Fibroblast of villous mesenchyme (primary cell): ENCODE measurements around the gene PTPRN. TPM values are rescaled to one million over a fixed set of nuclear protein-coding genes. Genes with fewer than 3 reads are reported as not detected.
A peak's percentile ranks its signal among the peaks of the same experiment; 100 is the strongest.

Source experiments
- DNase-seq: peaks from one replicate; pipeline ENCODE4 v3.0.0-alpha.2; 2010; ENCODE audit warnings: low read depth
- H3K4me3 ChIP-seq: 2 replicates; pipeline ENCODE4 v1.5.1; 2011; ENCODE audit warnings: low read depth, mild to moderate bottlenecking, low read length
- CTCF ChIP-seq: IDR thresholded peaks from 2 replicates; pipeline ENCODE4 v1.5.1; 2012; ENCODE audit warnings: low read depth, mild to moderate bottlenecking, low read length; ENCODE audit not compliant: insufficient read depth
- small RNA-seq: library from RNA; depleted of rRNA; stranded (forward); fragments of <200 nt; gene quantifications from one replicate; pipeline ENCODE3, GENCODE V24; 2012
- total RNA-seq: library from RNA; depleted of rRNA; stranded (reverse); fragments of >200 nt; gene quantifications from 2 replicates; pipeline ENCODE4 v1.2.3, GENCODE V29; 2012

The PTPRN gene
- total RNA-seq, 1 donor = 0.86 TPM

GRCh38 chr2:219246559-219246958, 62.6 kb downstream of the PTPRN start:
- TF ChIP-seq CTCF = no peak
- no peak overlapping the region for H3K4me3 ChIP-seq
- no peak for DNase-seq

GRCh38 chr2:219245899-219246230, 63.3 kb downstream of the PTPRN start:
- no peak for DNase-seq
- peak overlapping the region; percentile 85 for H3K4me3 ChIP-seq
- TF ChIP-seq CTCF = no peak

- H3K4me3 ChIP-seq = peak within 1 kb of the TSS; percentile 85
- no peak for TF ChIP-seq CTCF
- DNase-seq = peak; percentile 93
These were observed 63.9 kb downstream of the PTPRN start, which contains the start of the genes GLB1L and STK16 for GRCh38 chr2:219245148-219245898. Gene GLB1L, minus strand, starts transcription at chr2:219245444. Its CDS starts 1,871 bp downstream, at chr2:219243573. Gene STK16, plus strand, starts transcription at chr2:219245479. Its CDS starts 521 bp downstream, at chr2:219246000.

- H3K4me3 ChIP-seq = peak overlapping the region; percentile 85
- DNase-seq = no peak
- no peak for TF ChIP-seq CTCF
These were observed 64.4 kb downstream of the PTPRN start for GRCh38 chr2:219244789-219245147.

- peak overlapping the region; percentile 53 for H3K4me3 ChIP-seq
- DNase-seq = peak; percentile 54
- TF ChIP-seq CTCF = no peak
These were observed 65.9 kb downstream of the PTPRN start for GRCh38 chr2:219243291-219243761.

Small RNA genes lying within 50 kb of the gene (small RNA-seq; reads per million reads assigned to genes)
- gene AC053503.3 = not detected
- not detected for gene MIR153-1

Other genes with a start within 250 kb of the PTPRN start
- gene IHH, start 248.5 kb downstream of the PTPRN start, total RNA-seq = not detected in 2 replicates
- gene NHEJ1, start 148.6 kb downstream of the PTPRN start, total RNA-seq = 21.9 and 24.2 TPM in 2 replicates
- gene SLC23A3, start 139.4 kb downstream of the PTPRN start, total RNA-seq = 0.64 and 0.86 TPM in 2 replicates
- 17.7 and 19.6 TPM in 2 replicates for gene CNPPD1, start 132.5 kb downstream of the PTPRN start, total RNA-seq
- gene RETREG2, start 131.1 kb downstream of the PTPRN start, total RNA-seq = 57.4 and 62.5 TPM in 2 replicates
- gene ZFAND2B, start 102.6 kb downstream of the PTPRN start, total RNA-seq = 25.5 and 29.3 TPM in 2 replicates
- 17.7 and 31.1 TPM in 2 replicates for gene ABCB6, start 90.4 kb downstream of the PTPRN start, total RNA-seq
- 36.7 and 38.4 TPM in 2 replicates for gene ATG9A, start 79.8 kb downstream of the PTPRN start, total RNA-seq
- gene ANKZF1, start 79.6 kb downstream of the PTPRN start, total RNA-seq = 22.0 and 22.9 TPM in 2 replicates
- 11.0 and 15.5 TPM in 2 replicates for gene GLB1L, start 64.0 kb downstream of the PTPRN start, total RNA-seq
- 22.9 and 23.2 TPM in 2 replicates for gene STK16, start 63.9 kb downstream of the PTPRN start, total RNA-seq
- not detected in 2 replicates for gene TUBA4B, start 56.2 kb downstream of the PTPRN start, total RNA-seq
- 6.1 and 27.6 TPM in 2 replicates for gene TUBA4A, start 55.5 kb downstream of the PTPRN start, total RNA-seq
- 29.6 and 33.7 TPM in 2 replicates for gene DNAJB2, start 30.0 kb downstream of the PTPRN start, total RNA-seq
- gene RESP18, start 23.3 kb upstream of the PTPRN start, total RNA-seq = not detected in 2 replicates
- gene DNPEP, start 78.5 kb upstream of the PTPRN start, total RNA-seq = 64.8 and 65.7 TPM in 2 replicates
- 20.7 and 35.8 TPM in 2 replicates for gene DES, start 109.0 kb upstream of the PTPRN start, total RNA-seq
- gene SPEG, start 125.4 kb upstream of the PTPRN start, total RNA-seq = 46.7 and 48.8 TPM in 2 replicates
- 60.9 and 65.1 TPM in 2 replicates for gene GMPPA, start 189.5 kb upstream of the PTPRN start, total RNA-seq
- under 0.01 TPM in 1 of 2 replicates, not detected in the other for gene ASIC4, start 205.1 kb upstream of the PTPRN start, total RNA-seq
- 196 and 201 TPM in 2 replicates for gene CHPF, start 234.4 kb upstream of the PTPRN start, total RNA-seq
- 2.6 and 2.9 TPM in 2 replicates for gene TMEM198, start 234.6 kb upstream of the PTPRN start, total RNA-seq